Gastrocnemius medialis (tissue), 4 donors: Measurements from ENCODE around the gene YPEL1. TPM values are rescaled to one million over a fixed set of nuclear protein-coding genes. Genes with fewer than 3 reads are reported as not detected.

ENCODE experiments used
- ATAC-seq, 2 donors: fragments of 150-250 bp; one replicate each; pipeline ENCODE4 v1.9.1; 2016
- DNase-seq, 2 donors: peaks; one replicate each; pipeline ENCODE4 v3.0.0-alpha.2; 2019
- H3K27ac ChIP-seq, 4 donors: fragments of 200-600 bp; sonication (generic); 1 replicate in 1 of 4; 2 replicates in 3 of 4; pipeline ENCODE4 v1.5.1; 2016 to 2018; ENCODE audit warnings: mild to moderate bottlenecking in 2 of 4, moderate library complexity in 1 of 4
- H3K27me3 ChIP-seq, 3 donors: fragments of 200-600 bp; sonication (generic) in 2 of 3; 1 replicate in 1 of 3; 2 replicates in 2 of 3; pipeline versions ENCODE4 v1.5.1 to v1.6.0; 2016 to 2019; ENCODE audit warnings: mild to moderate bottlenecking in 1 of 3, moderate library complexity in 1 of 3
- H3K36me3 ChIP-seq, 2 donors: fragments of 200-600 bp; sonication (generic) in 1 of 2; one replicate each; pipeline ENCODE4 v1.5.1; 2017 to 2018
- H3K4me1 ChIP-seq, 2 donors: fragments of 200-600 bp; sonication (generic) in 1 of 2; one replicate each; pipeline ENCODE4 v1.5.1; 2016 to 2017; ENCODE audit warnings: mild to moderate bottlenecking in 2 of 2
- H3K4me3 ChIP-seq, 4 donors: fragments of 200-600 bp; sonication (generic) in 3 of 4; 1 replicate in 1 of 4; 2 replicates in 3 of 4; pipeline ENCODE4 v1.5.1; 2016 to 2019; ENCODE audit warnings: mild to moderate bottlenecking in 2 of 4
- H3K9me3 ChIP-seq, 3 donors: fragments of 200-600 bp; sonication (generic) in 2 of 3; 1 replicate in 1 of 3; 2 replicates in 2 of 3; pipeline ENCODE4 v1.5.1; 2016 to 2019
- POLR2A ChIP-seq, 2 donors: fragments of 450-650 bp; IDR thresholded peaks; one replicate each; pipeline ENCODE4 v1.6.1; 2017; ENCODE audit warnings: antibody characterized with exemption in 2 of 2, mild to moderate bottlenecking in 2 of 2, moderate library complexity in 2 of 2
- in situ Hi-C, 4 donors: fragments of 200-750 bp; cut with MboI; loops; one replicate each; pipeline versions ENCODE4 v1.15.0 to v1.8.0; 2017; ENCODE audit warnings: low sequenced_read_pairs in 4 of 4
- intact Hi-C: fragments of 100-400 bp; cut with DNase I; formaldehyde crosslinking; loops from one replicate; pipeline ENCODE4 v1.15.1; 2023; ENCODE audit warnings: low total_unique reads
- total RNA-seq, 4 donors: library from RNA; depleted of rRNA; stranded (reverse); fragments of >200 nt; gene quantifications; one replicate each; pipeline versions ENCODE4 v1.1.0 to v1.2.3, GENCODE V29; 2016
- TF ChIP-seq, protein P1 (sequence below), 5 experiments: fragments of 450-650 bp in 3 of 5; fragments of 200-600 bp in 2 of 5; sonication (generic) in 2 of 5; IDR thresholded peaks in 4 of 5; conservative IDR thresholded peaks in 1 of 5; 1 replicate in 4 of 5; 2 replicates in 1 of 5; pipeline ENCODE4 v1.5.1; 2016 to 2019; ENCODE audit warnings: antibody characterized with exemption in 5 of 5, mild to moderate bottlenecking in 3 of 5, moderate library complexity in 3 of 5

Gene YPEL1
- total RNA-seq, 4 donors from 2014 or later, result 23.6 to 42.1 (median 36.4) TPM

DNA sequence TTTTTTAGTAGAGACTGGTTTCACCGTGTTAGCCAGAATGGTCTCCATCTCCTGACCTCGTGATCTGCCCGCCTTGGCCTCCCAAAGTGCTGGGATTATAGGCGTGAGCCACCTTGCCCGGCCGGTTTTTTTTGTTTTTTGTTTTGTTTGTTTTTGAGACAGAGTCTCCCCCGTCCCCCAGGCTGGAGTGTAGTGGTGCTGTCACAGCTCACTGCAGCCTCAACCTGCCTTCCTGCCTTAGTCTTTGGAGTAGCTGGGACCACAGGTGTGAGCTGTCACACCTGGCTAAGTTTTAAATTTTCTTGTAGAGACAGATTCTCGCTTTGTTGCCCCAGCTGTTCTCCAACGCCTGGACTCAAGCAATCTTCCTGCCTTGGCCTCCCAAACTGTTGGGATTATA is 66.6 kb downstream of the YPEL1 start:
- Histone ChIP-seq H3K9me3 (no peaks in the 10 kb centered on the region), H3K27ac (no peak overlapping the region), H3K27me3 (no peaks in the 10 kb centered on the region), H3K36me3 (peaks cover 0 to 40% of the 10 kb centered on the region in 2 donors), H3K4me3 (no peak overlapping the region), H3K4me1 (peaks cover 0 to 12% of the 10 kb centered on the region in 2 donors)
- intact Hi-C loops (loop anchor here (5.0 kb wide), 1 partner anchor 268 kb away; no protein-coding TSS in a partner anchor), in situ Hi-C loops (no loop called here)
- DNase-seq (no peak), ATAC-seq (no peak)
- TF ChIP-seq, protein P1, sequence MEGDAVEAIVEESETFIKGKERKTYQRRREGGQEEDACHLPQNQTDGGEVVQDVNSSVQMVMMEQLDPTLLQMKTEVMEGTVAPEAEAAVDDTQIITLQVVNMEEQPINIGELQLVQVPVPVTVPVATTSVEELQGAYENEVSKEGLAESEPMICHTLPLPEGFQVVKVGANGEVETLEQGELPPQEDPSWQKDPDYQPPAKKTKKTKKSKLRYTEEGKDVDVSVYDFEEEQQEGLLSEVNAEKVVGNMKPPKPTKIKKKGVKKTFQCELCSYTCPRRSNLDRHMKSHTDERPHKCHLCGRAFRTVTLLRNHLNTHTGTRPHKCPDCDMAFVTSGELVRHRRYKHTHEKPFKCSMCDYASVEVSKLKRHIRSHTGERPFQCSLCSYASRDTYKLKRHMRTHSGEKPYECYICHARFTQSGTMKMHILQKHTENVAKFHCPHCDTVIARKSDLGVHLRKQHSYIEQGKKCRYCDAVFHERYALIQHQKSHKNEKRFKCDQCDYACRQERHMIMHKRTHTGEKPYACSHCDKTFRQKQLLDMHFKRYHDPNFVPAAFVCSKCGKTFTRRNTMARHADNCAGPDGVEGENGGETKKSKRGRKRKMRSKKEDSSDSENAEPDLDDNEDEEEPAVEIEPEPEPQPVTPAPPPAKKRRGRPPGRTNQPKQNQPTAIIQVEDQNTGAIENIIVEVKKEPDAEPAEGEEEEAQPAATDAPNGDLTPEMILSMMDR (IDR thresholded peaks at IDR 0.05 in 4 of 5, conservative IDR thresholded peaks at IDR 0.05 in 1 of 5), result no peak

DNA sequence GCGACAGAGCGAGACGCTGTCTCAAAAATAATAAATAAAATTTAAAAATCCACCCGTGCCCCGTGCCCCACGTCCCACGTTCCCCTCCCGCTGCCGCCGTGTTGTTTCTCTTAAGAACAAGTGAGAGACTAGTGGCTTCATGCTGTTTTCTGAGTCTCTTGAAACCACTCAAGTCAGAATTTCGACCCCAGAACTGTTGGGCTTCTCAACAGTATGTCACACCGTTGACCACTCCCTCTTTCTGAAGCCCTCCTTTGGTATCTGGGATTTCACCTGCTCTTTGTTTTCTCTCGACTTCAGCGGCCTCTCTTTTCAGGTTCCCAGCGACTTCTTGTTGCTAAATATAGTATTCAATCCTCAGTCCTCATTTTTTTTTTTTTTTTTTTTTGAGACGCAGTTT is 68.8 kb downstream of the YPEL1 start:
- in situ Hi-C loops (no loop called here), intact Hi-C loops (loop anchor here (5.0 kb wide), 1 partner anchor 271 kb away; no protein-coding TSS in a partner anchor)
- no peak for DNase-seq

DNA sequence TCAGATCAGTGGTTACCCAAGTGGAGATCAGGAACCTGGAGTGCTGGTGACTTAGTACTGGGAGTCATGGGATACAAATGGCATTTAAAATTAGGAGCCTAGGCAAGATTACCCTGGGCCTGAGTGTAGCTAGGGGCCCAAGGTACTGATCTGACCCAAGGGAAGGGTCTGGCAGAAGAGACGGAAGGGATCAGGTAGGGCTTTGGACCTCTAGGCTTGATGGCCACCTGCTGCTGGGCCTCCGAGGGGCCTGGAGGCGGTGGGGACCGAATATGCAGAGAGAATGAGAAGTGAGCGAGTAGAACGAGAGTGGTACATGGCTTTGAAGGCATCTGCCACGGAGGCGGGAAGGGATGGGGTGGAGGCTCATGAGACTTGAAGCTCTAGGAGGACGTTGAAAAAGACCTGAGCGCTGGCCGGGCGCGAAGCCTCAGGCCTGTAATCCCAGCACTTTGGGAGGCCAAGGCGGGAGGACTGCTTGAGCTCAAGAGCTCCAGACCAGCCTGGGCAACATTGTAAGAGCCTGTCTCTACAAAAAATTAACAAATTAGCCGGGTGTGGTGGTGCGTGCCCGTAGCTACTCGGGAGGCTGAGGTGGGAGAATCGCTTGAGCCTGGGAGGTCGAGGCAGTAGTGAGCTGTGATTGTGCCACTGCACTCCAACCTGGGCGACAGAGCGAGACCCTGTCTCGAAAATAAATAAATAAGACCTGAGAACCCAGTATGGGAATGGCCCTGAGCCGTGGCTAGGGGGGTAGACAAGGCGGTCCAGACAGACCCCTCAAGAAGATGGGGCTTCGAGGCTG is 70.3 kb downstream of the YPEL1 start:
- in situ Hi-C loops (no loop called here), intact Hi-C loops (loop anchor here (5.0 kb wide), 1 partner anchor 272 kb away; no protein-coding TSS in a partner anchor)
- TF ChIP-seq POLR2A (IDR thresholded peaks at IDR 0.05), result no peak
- TF ChIP-seq, protein P1 (IDR thresholded peaks at IDR 0.05 in 4 of 5, conservative IDR thresholded peaks at IDR 0.05 in 1 of 5), result no peak
- Histone ChIP-seq H3K27me3 (no peaks in the 10 kb centered on the region), H3K4me3 (peak overlapping the region; percentile 76 to 87 (median 78)), H3K36me3 (peaks cover 0 to 2% of the 10 kb centered on the region in 2 donors), H3K4me1 (peaks cover 0 to 12% of the 10 kb centered on the region in 2 donors), H3K9me3 (no peaks in the 10 kb centered on the region), H3K27ac (peak overlapping the region; percentile 86 to 98 (median 93))
- no peak for ATAC-seq
- no peak for DNase-seq

More for the DNA sequence above, 68.8 kb downstream of the YPEL1 start:
- no peaks in the 10 kb centered on the region for H3K9me3 ChIP-seq
- H3K4me1 ChIP-seq, result peaks cover 0 to 12% of the 10 kb centered on the region in 2 donors
- peak overlapping the region; percentile 86 to 98 (median 93) for H3K27ac ChIP-seq
- peaks cover 0 to 18% of the 10 kb centered on the region in 2 donors for H3K36me3 ChIP-seq
- H3K27me3 ChIP-seq, result no peaks in the 10 kb centered on the region
- no peak for ATAC-seq
- TF ChIP-seq, protein P1 (IDR thresholded peaks at IDR 0.05 in 4 of 5, conservative IDR thresholded peaks at IDR 0.05 in 1 of 5), result no peak
- H3K4me3 ChIP-seq, result peak overlapping the region; percentile 76 to 87 (median 78)

DNA sequence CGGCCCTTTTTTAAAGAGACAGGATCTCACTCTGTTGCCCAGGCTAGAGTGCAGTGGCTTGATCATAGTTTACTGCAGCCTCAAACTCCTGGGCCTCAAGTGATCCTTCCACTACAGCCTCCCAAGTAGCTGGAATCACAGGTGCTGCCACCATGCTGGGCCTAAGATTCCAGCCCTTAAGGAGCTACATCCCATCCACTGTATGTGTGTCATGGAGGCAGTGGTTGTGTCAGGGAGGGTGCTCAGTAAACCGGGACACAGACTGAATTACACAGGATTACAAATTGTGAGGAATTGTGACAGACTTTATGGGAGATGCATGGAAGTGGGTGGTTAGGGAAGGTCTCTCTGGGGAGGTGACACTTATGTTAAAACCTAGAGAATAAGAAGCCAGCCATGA is 71.9 kb downstream of the YPEL1 start:
- H3K27me3 ChIP-seq, result no peaks in the 10 kb centered on the region
- in situ Hi-C loops, result no loop called here
- H3K4me1 ChIP-seq, result peaks cover 0 to 12% of the 10 kb centered on the region in 2 donors
- intact Hi-C loops, result no loop called here
- DNase-seq, result no peak
- ATAC-seq, result no peak
- no peak overlapping the region for H3K27ac ChIP-seq
- no peak overlapping the region for H3K4me3 ChIP-seq
- H3K36me3 ChIP-seq, result no peaks in the 10 kb centered on the region
- TF ChIP-seq POLR2A (IDR thresholded peaks at IDR 0.05), result no peak
- TF ChIP-seq, protein P1 (IDR thresholded peaks at IDR 0.05 in 4 of 5, conservative IDR thresholded peaks at IDR 0.05 in 1 of 5), result no peak
- H3K9me3 ChIP-seq, result no peaks in the 10 kb centered on the region
